NCI-H524 treated with DMSO at 0.1 percent for 48 hours (cell line): ENCODE measurements around the gene PPM1D.

Experiments used
- DNase-seq: peaks from one replicate; lab custom pipeline; 2025; lab: John Stamatoyannopoulos, UW

The PPM1D gene

GRCh38 chr17:60618854-60619526 lies 19.0 kb downstream of the PPM1D start:
- no peak for DNase-seq

GRCh38 chr17:60622961-60623360 lies 23.0 kb downstream of the PPM1D start:
- no peak for DNase-seq

GRCh38 chr17:60623415-60623814 lies 23.4 kb downstream of the PPM1D start:
- DNase-seq = no peak

- DNase-seq = no peak
Measured at GRCh38 chr17:60627124-60627523, 27.1 kb downstream of the PPM1D start.

GRCh38 chr17:60628252-60628889 lies 28.4 kb downstream of the PPM1D start:
- DNase-seq = no peak

GRCh38 chr17:60629120-60629519 lies 29.1 kb downstream of the PPM1D start:
- no peak for DNase-seq

GRCh38 chr17:60630352-60630751 lies 30.4 kb downstream of the PPM1D start:
- DNase-seq = no peak

- no peak for DNase-seq
Measured at GRCh38 chr17:60631119-60631518, 31.1 kb downstream of the PPM1D start.

- no peak for DNase-seq
Measured at GRCh38 chr17:60637683-60638082, 37.7 kb downstream of the PPM1D start.

GRCh38 chr17:60639019-60639330 lies 39.0 kb downstream of the PPM1D start:
- no peak for DNase-seq

GRCh38 chr17:60640503-60640902 lies 40.5 kb downstream of the PPM1D start:
- no peak for DNase-seq

- DNase-seq = no peak
Measured at GRCh38 chr17:60641126-60641525, 41.1 kb downstream of the PPM1D start.

- DNase-seq = peak; percentile 61
Measured at GRCh38 chr17:60641810-60642220, 41.8 kb downstream of the PPM1D start.

GRCh38 chr17:60645918-60646523 lies 46.0 kb downstream of the PPM1D start:
- DNase-seq = no peak

GRCh38 chr17:60646701-60647100 lies 46.7 kb downstream of the PPM1D start:
- DNase-seq = no peak

- DNase-seq = no peak
Measured at GRCh38 chr17:60647705-60648104, 47.7 kb downstream of the PPM1D start.

GRCh38 chr17:60652454-60653247 lies 52.7 kb downstream of the PPM1D start:
- DNase-seq = no peak

- DNase-seq = no peak
Measured at GRCh38 chr17:60653569-60653968, 53.6 kb downstream of the PPM1D start.

GRCh38 chr17:60656499-60656898 lies 56.5 kb downstream of the PPM1D start:
- DNase-seq = no peak

- DNase-seq = no peak
Measured at GRCh38 chr17:60659156-60659555, 59.2 kb downstream of the PPM1D start.

GRCh38 chr17:60661489-60661888 lies 61.5 kb downstream of the PPM1D start:
- no peak for DNase-seq

GRCh38 chr17:60664022-60664421 lies 64.0 kb downstream of the PPM1D start:
- DNase-seq = no peak

GRCh38 chr17:60665602-60666001 lies 65.6 kb downstream of the PPM1D start:
- no peak for DNase-seq
